Chondrocyte (in vitro differentiated cells): Measurements from ENCODE around the gene NDFIP2. TPM values are rescaled to one million over a fixed set of nuclear protein-coding genes. Genes with fewer than 3 reads are reported as not detected.

ENCODE experiments used
- DNase-seq: peaks from one replicate; pipeline ENCODE4 v3.0.0; 2021; ENCODE audit warnings: mixed read lengths, low spot score
- H3K27ac Mint-ChIP-seq: one replicate; pipeline ENCODE4 v1.8.0; 2021; ENCODE audit warnings: mild to moderate bottlenecking, moderate library complexity, mixed read lengths; ENCODE audit not compliant: unreplicated experiment
- H3K27me3 Mint-ChIP-seq: 2 replicates; pipeline ENCODE4 v1.8.0; 2021; ENCODE audit warnings: low read depth, mixed read lengths
- H3K36me3 Mint-ChIP-seq: 2 replicates; pipeline ENCODE4 v1.8.0; 2021; ENCODE audit warnings: low read depth, mixed read lengths
- H3K4me1 Mint-ChIP-seq: 2 replicates; pipeline ENCODE4 v1.8.0; 2021; ENCODE audit warnings: low read depth, mild to moderate bottlenecking, mixed read lengths
- H3K4me3 Mint-ChIP-seq: one replicate; pipeline ENCODE4 v1.8.0; 2021; ENCODE audit warnings: mild to moderate bottlenecking, moderate library complexity, mixed read lengths; ENCODE audit not compliant: unreplicated experiment
- H3K9me3 Mint-ChIP-seq: 2 replicates; pipeline ENCODE4 v1.8.0; 2021; ENCODE audit warnings: low read depth, mixed read lengths
- CTCF ChIP-seq: fragments of 200-600 bp; sonication (generic); IDR thresholded peaks from 2 replicates; pipeline ENCODE4 v1.5.0; 2021; ENCODE audit warnings: antibody characterized with exemption, mild to moderate bottlenecking, moderate library complexity
- total RNA-seq: library from RNA; stranded (reverse); gene quantifications from 3 replicates; pipeline ENCODE4 v1.2.1, GENCODE V29; 2021

NDFIP2 gene
- total RNA-seq, 1 donor from 2014 or later, result 33.9 TPM

- H3K9me3 Mint-ChIP-seq, result no peaks in the 10 kb centered on the region
- no peak for TF ChIP-seq CTCF
- no peak overlapping the region for H3K27ac Mint-ChIP-seq
- H3K4me1 Mint-ChIP-seq, result peaks cover 9% of the 10 kb centered on the region
- no peak overlapping the region for H3K4me3 Mint-ChIP-seq
- no peaks in the 10 kb centered on the region for H3K27me3 Mint-ChIP-seq
- DNase-seq, result no peak
- no peaks in the 10 kb centered on the region for H3K36me3 Mint-ChIP-seq
Observed at GRCh38 chr13:79547211-79548195, 66.5 kb downstream of the NDFIP2 start.

DNA sequence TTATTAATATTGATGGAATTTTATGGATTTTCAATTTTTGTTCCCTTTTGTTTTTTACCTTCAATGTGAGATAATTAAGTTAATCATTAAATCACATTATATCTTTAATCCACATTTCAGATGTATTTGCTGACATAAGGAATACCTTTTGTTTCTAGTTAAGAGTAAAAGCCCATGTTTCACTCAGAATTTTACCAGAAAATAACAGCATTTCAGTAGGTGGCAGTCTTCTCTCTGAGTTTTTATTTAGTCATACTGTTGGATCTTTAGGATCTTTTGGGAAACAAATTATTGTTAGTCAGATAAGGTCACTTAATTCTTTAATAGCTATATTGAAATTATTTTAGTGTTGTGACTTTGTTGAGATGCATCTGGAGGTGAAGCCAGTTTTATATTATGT lies 67.9 kb downstream of the NDFIP2 start:
- no peak overlapping the region for H3K27ac Mint-ChIP-seq
- H3K4me3 Mint-ChIP-seq, result no peak overlapping the region
- no peak for DNase-seq
- H3K36me3 Mint-ChIP-seq, result no peaks in the 10 kb centered on the region
- TF ChIP-seq CTCF, result peak; percentile 81
- no peaks in the 10 kb centered on the region for H3K9me3 Mint-ChIP-seq
- no peaks in the 10 kb centered on the region for H3K27me3 Mint-ChIP-seq
- H3K4me1 Mint-ChIP-seq, result peaks cover 9% of the 10 kb centered on the region

- no peak for TF ChIP-seq CTCF
- no peak for DNase-seq
Observed at GRCh38 chr13:79549355-79550106, 68.6 kb downstream of the NDFIP2 start.

GRCh38 chr13:79557666-79558065 lies 76.7 kb downstream of the NDFIP2 start:
- Mint-ChIP-seq H3K4me1 (no peaks in the 10 kb centered on the region), H3K9me3 (peaks cover 26% of the 10 kb centered on the region), H3K27ac (no peak overlapping the region), H3K4me3 (no peak overlapping the region), H3K36me3 (peaks cover 25% of the 10 kb centered on the region), H3K27me3 (no peaks in the 10 kb centered on the region)
- DNase-seq, result no peak
- no peak for TF ChIP-seq CTCF

More at GRCh38 chr13:79549355-79550106, 68.6 kb downstream of the NDFIP2 start:
- Mint-ChIP-seq H3K4me3 (no peak overlapping the region), H3K27ac (no peak overlapping the region), H3K36me3 (no peaks in the 10 kb centered on the region), H3K27me3 (no peaks in the 10 kb centered on the region), H3K9me3 (no peaks in the 10 kb centered on the region), H3K4me1 (peaks cover 9% of the 10 kb centered on the region)

GRCh38 chr13:79560954-79561353 lies 80.0 kb downstream of the NDFIP2 start:
- Mint-ChIP-seq H3K9me3 (peaks cover 55% of the 10 kb centered on the region), H3K36me3 (peaks cover 32% of the 10 kb centered on the region), H3K4me3 (no peak overlapping the region), H3K4me1 (no peaks in the 10 kb centered on the region), H3K27ac (no peak overlapping the region), H3K27me3 (no peaks in the 10 kb centered on the region)
- TF ChIP-seq CTCF, result no peak
- DNase-seq, result no peak
